B cell (primary cell): Measurements from ENCODE around the gene KRT33A. TPM values are rescaled to one million over a fixed set of nuclear protein-coding genes. Genes with fewer than 3 reads are reported as not detected.

ENCODE experiments used
- ATAC-seq: fragments of 200-7000 bp; cut with Tn5 transposase; one replicate; pipeline ENCODE4 v1.10.0; 2021; ENCODE audit warnings: low read depth, mild to moderate bottlenecking, moderate number of reproducible peaks, moderate library complexity
- CTCF ChIA-PET: fragments of 350-600 bp; sonication (Branson Sonifier 250); formaldehyde crosslinking; loops from one replicate; lab custom pipeline; 2021; ENCODE audit warnings: antibody characterized with exemption, inconsistent platforms; lab: Charles Lee
- POLR2A ChIA-PET: fragments of 350-600 bp; sonication (Branson Sonifier 250); formaldehyde crosslinking; loops from one replicate; lab custom pipeline; 2021; ENCODE audit warnings: antibody characterized with exemption; lab: Charles Lee
- DNase-seq: peaks from one replicate; pipeline ENCODE4 v3.0.0; 2013
- H2AFZ ChIP-seq: 2 replicates; pipeline ENCODE4 v1.6.1; 2012; ENCODE audit warnings: mild to moderate bottlenecking, low read depth, low read length; ENCODE audit not compliant: insufficient read depth, poor library complexity, severe bottlenecking
- H3K27ac ChIP-seq, 2 donors: 1 replicate in 1 of 2; 2 replicates in 1 of 2; pipeline ENCODE4 v1.5.1; 2012 to 2013; ENCODE audit warnings: low read length in 2 of 2, mild to moderate bottlenecking in 2 of 2, moderate library complexity in 1 of 2
- H3K27me3 ChIP-seq, 4 experiments: fragments of 200-600 bp in 1 of 4; sonication (generic) in 1 of 4; replicated peaks in 1 of 4; 1 replicate in 2 of 4; 2 replicates in 2 of 4; pipeline versions ENCODE4 v1.6.1 to v1.7.0; 2013 to 2016; ENCODE audit warnings: low read length in 3 of 4, mild to moderate bottlenecking in 2 of 4, mixed read lengths in 1 of 4, moderate library complexity in 1 of 4; ENCODE audit not compliant: insufficient read depth in 4 of 4, control insufficient read depth in 3 of 4; ENCODE audit errors: control extremely low read depth in 1 of 4
- H3K36me3 ChIP-seq, 2 experiments: replicated peaks in 1 of 2; 1 replicate in 1 of 2; 2 replicates in 1 of 2; pipeline versions ENCODE4 v1.6.1 to v1.7.1; 2013; ENCODE audit warnings: low read length in 1 of 2; ENCODE audit not compliant: insufficient read depth in 2 of 2, control insufficient read depth in 1 of 2; ENCODE audit errors: control extremely low read depth in 1 of 2, extremely low read depth in 1 of 2
- H3K4me1 ChIP-seq, 2 donors: fragments of 200-600 bp in 1 of 2; sonication (generic) in 1 of 2; 1 replicate in 1 of 2; 2 replicates in 1 of 2; pipeline versions ENCODE4 v1.5.1 to v1.6.1; 2013 to 2017; ENCODE audit warnings: low read length in 2 of 2; ENCODE audit not compliant: control insufficient read depth in 2 of 2, insufficient read depth in 2 of 2
- H3K4me2 ChIP-seq: replicated peaks from 2 replicates; pipeline ENCODE3; 2012; ENCODE audit warnings: mild to moderate bottlenecking, low read depth, low read length; ENCODE audit not compliant: poor library complexity, severe bottlenecking
- H3K4me3 ChIP-seq, 5 experiments: fragments of 200-600 bp in 1 of 5; sonication (generic) in 1 of 5; 1 replicate in 3 of 5; 2 replicates in 2 of 5; pipeline versions ENCODE4 v1.5.1 to v1.7.0; 2011 to 2016; ENCODE audit warnings: low read length in 4 of 5, mild to moderate bottlenecking in 4 of 5, low read depth in 2 of 5, control low read depth in 1 of 5, moderate library complexity in 1 of 5; ENCODE audit not compliant: insufficient read depth in 1 of 5; ENCODE audit errors: control extremely low read depth in 1 of 5, extremely low read depth in 1 of 5
- H3K79me2 ChIP-seq: fragments of 200-600 bp; sonication (generic); one replicate; pipeline ENCODE4 v1.6.0; 2016; ENCODE audit warnings: low read length; ENCODE audit not compliant: control insufficient read depth, insufficient read depth
- H3K9ac ChIP-seq: fragments of 200-600 bp; sonication (generic); 2 replicates; pipeline ENCODE4 v1.6.1; 2017; ENCODE audit warnings: mild to moderate bottlenecking, low read length, moderate library complexity
- H3K9me3 ChIP-seq, 3 donors: one replicate each; pipeline versions ENCODE4 v1.6.1 to v1.7.1; 2013; ENCODE audit warnings: low read length in 2 of 3; ENCODE audit not compliant: control insufficient read depth in 2 of 3, insufficient read depth in 1 of 3; ENCODE audit errors: control extremely low read depth in 1 of 3
- H4K20me1 ChIP-seq: 2 replicates; pipeline ENCODE4 v1.6.0; 2012; ENCODE audit warnings: mild to moderate bottlenecking, low read length; ENCODE audit not compliant: insufficient read depth, control insufficient read depth, poor library complexity, severe bottlenecking
- H3K27ac Mint-ChIP-seq: one replicate; pipeline ENCODE4 v1.8.0; 2021; ENCODE audit warnings: mixed read lengths
- H3K27me3 Mint-ChIP-seq: one replicate; pipeline ENCODE4 v1.8.0; 2021; ENCODE audit warnings: mixed read lengths
- H3K4me1 Mint-ChIP-seq: one replicate; pipeline ENCODE4 v1.8.0; 2021; ENCODE audit warnings: mixed read lengths
- H3K4me3 Mint-ChIP-seq: one replicate; pipeline ENCODE4 v1.8.0; 2021; ENCODE audit warnings: mixed read lengths
- H3K9me3 Mint-ChIP-seq: one replicate; pipeline ENCODE4 v1.8.0; 2022; ENCODE audit warnings: mixed read lengths; ENCODE audit not compliant: insufficient read depth
- CTCF ChIP-seq: fragments of 200-600 bp; IDR thresholded peaks from one replicate; pipeline ENCODE4 v1.8.0; 2022; ENCODE audit warnings: antibody characterized with exemption, mild to moderate bottlenecking
- EZH2 ChIP-seq: IDR thresholded peaks from 2 replicates; pipeline ENCODE4 v1.6.1; 2012; ENCODE audit warnings: borderline replicate concordance, low read depth, mild to moderate bottlenecking, moderate library complexity, low read length; ENCODE audit not compliant: insufficient read depth, poor library complexity, severe bottlenecking
- WGBS: methylation state at CpG from one replicate; pipeline ENCODE4 v1.1.5; 2013; ENCODE audit warnings: missing lambda C conversion rate; ENCODE audit not compliant: insufficient coverage; 5-methylcytosine and 5-hydroxymethylcytosine counted together
- intact Hi-C: fragments of 100-400 bp; cut with micrococcal nuclease; formaldehyde crosslinking; loops from one replicate; pipeline ENCODE4 v1.10.0; 2022
- polyA plus RNA-seq: library from polyadenylated mRNA; depleted of rRNA; stranded (reverse); fragments of >200 nt; gene quantifications from 2 replicates; pipeline ENCODE4 v1.2.3, GENCODE V29; 2012
- total RNA-seq, 2 donors: library from RNA; stranded (reverse); fragments of 120-200 nt in 1 of 2; gene quantifications; 1 replicate in 1 of 2; 2 replicates in 1 of 2; pipeline versions ENCODE4 v1.2.3 to v1.2.4, GENCODE V29; 2013 to 2022

The KRT33A gene
- total and polyA plus RNA-seq, 2 donors (not counting 1 experiment from before 2014, with no cell fraction given) = not detected

- no peak for TF ChIP-seq EZH2
- no peak for TF ChIP-seq CTCF
These were observed 53.8 kb downstream of the KRT33A start for GRCh38 chr17:41296846-41297245.

More at GRCh38 chr17:41296846-41297245, 53.8 kb downstream of the KRT33A start:
- Mint-ChIP-seq H3K27me3 (peaks cover 21% of the 10 kb centered on the region), H3K4me1 (no peaks in the 10 kb centered on the region), H3K4me3 (no peak overlapping the region), H3K27ac (no peak overlapping the region), H3K9me3 (peaks cover 2% of the 10 kb centered on the region)
- ATAC-seq (no peak), DNase-seq (no peak)
- WGBS = no CpG with 5 or more reads among the region's 1 CpG
- intact Hi-C loops = no loop called here
- POLR2A ChIA-PET = no interaction called here
- Histone ChIP-seq H4K20me1 (no peaks in the 10 kb centered on the region), H3K4me1 (no peaks in the 10 kb centered on the region), H3K27me3 (peaks cover 0 to 2% (median 0%) of the 10 kb centered on the region in 4 experiments), H3K9ac (no peak overlapping the region), H3K4me2 (no peak overlapping the region), H3K79me2 (no peaks in the 10 kb centered on the region), H3K9me3 (no peaks in the 10 kb centered on the region), H3K4me3 (no peak overlapping the region), H3K36me3 (no peaks in the 10 kb centered on the region), H2AFZ (no peak overlapping the region), H3K27ac (no peak overlapping the region)
- CTCF ChIA-PET = no interaction called here

Other genes starting within 250 kb of the KRT33A start
Only the 30 nearest of the 34 such genes appear.
- gene KRTAP4-12, start 226.6 kb downstream of the KRT33A start, total RNA-seq = not detected in 2 replicates
- 0.12 TPM in 1 of 2 replicates, not detected in the other for gene KRTAP4-12, start 226.6 kb downstream of the KRT33A start, polyA plus RNA-seq
- not detected in 2 replicates for gene KRTAP4-6, start 210.3 kb downstream of the KRT33A start, total RNA-seq
- not detected in 2 replicates for gene KRTAP4-6, start 210.3 kb downstream of the KRT33A start, polyA plus RNA-seq
- gene KRTAP4-5, start 201.0 kb downstream of the KRT33A start, total RNA-seq = not detected in 2 replicates
- gene KRTAP4-5, start 201.0 kb downstream of the KRT33A start, polyA plus RNA-seq = not detected in 2 replicates
- gene KRTAP4-4, start 190.1 kb downstream of the KRT33A start, total RNA-seq = not detected in 2 replicates
- not detected in 2 replicates for gene KRTAP4-4, start 190.1 kb downstream of the KRT33A start, polyA plus RNA-seq
- not detected in 2 replicates for gene KRTAP4-3, start 182.6 kb downstream of the KRT33A start, total RNA-seq
- gene KRTAP4-3, start 182.6 kb downstream of the KRT33A start, polyA plus RNA-seq = not detected in 2 replicates
- gene KRTAP4-2, start 172.6 kb downstream of the KRT33A start, total RNA-seq = not detected in 2 replicates
- gene KRTAP4-2, start 172.6 kb downstream of the KRT33A start, polyA plus RNA-seq = not detected in 2 replicates
- gene KRTAP4-1, start 165.9 kb downstream of the KRT33A start, total RNA-seq = not detected in 2 replicates
- gene KRTAP4-1, start 165.9 kb downstream of the KRT33A start, polyA plus RNA-seq = not detected in 2 replicates
- not detected in 2 replicates for gene KRTAP9-1, start 160.9 kb downstream of the KRT33A start, total RNA-seq
- gene KRTAP9-1, start 160.9 kb downstream of the KRT33A start, polyA plus RNA-seq = not detected in 2 replicates
- gene KRTAP9-2, start 124.2 kb downstream of the KRT33A start, total RNA-seq = not detected in 2 replicates
- not detected in 2 replicates for gene KRTAP9-2, start 124.2 kb downstream of the KRT33A start, polyA plus RNA-seq
- gene KRTAP9-3, start 118.4 kb downstream of the KRT33A start, total RNA-seq = not detected in 2 replicates
- not detected in 2 replicates for gene KRTAP9-3, start 118.4 kb downstream of the KRT33A start, polyA plus RNA-seq
- gene KRTAP9-8, start 112.8 kb downstream of the KRT33A start, total RNA-seq = not detected in 2 replicates
- gene KRTAP9-8, start 112.8 kb downstream of the KRT33A start, polyA plus RNA-seq = not detected in 2 replicates
- not detected in 2 replicates for gene KRTAP9-4, start 101.1 kb downstream of the KRT33A start, total RNA-seq
- gene KRTAP9-4, start 101.1 kb downstream of the KRT33A start, polyA plus RNA-seq = not detected in 2 replicates
- gene KRTAP9-9, start 95.4 kb downstream of the KRT33A start, total RNA-seq = not detected in 2 replicates
- gene KRTAP9-9, start 95.4 kb downstream of the KRT33A start, polyA plus RNA-seq = not detected in 2 replicates
- gene KRTAP9-6, start 85.5 kb downstream of the KRT33A start, total RNA-seq = not detected in 2 replicates
- gene KRTAP9-6, start 85.5 kb downstream of the KRT33A start, polyA plus RNA-seq = not detected in 2 replicates
- not detected in 2 replicates for gene KRTAP9-7, start 75.1 kb downstream of the KRT33A start, total RNA-seq
- not detected in 2 replicates for gene KRTAP9-7, start 75.1 kb downstream of the KRT33A start, polyA plus RNA-seq
- not detected in 2 replicates for gene KRTAP29-1, start 48.0 kb downstream of the KRT33A start, total RNA-seq
- 0.43 TPM in 1 of 2 replicates, not detected in the other for gene KRTAP29-1, start 48.0 kb downstream of the KRT33A start, polyA plus RNA-seq
- gene KRTAP16-1, start 41.5 kb downstream of the KRT33A start, total RNA-seq = not detected in 2 replicates
- gene KRTAP16-1, start 41.5 kb downstream of the KRT33A start, polyA plus RNA-seq = 0.16 and 0.20 TPM in 2 replicates
- gene KRTAP17-1, start 35.1 kb downstream of the KRT33A start, total RNA-seq = not detected in 2 replicates
- gene KRTAP17-1, start 35.1 kb downstream of the KRT33A start, polyA plus RNA-seq = not detected in 2 replicates
- not detected in 2 replicates for gene KRT33B, start 19.0 kb upstream of the KRT33A start, total RNA-seq
- not detected in 2 replicates for gene KRT33B, start 19.0 kb upstream of the KRT33A start, polyA plus RNA-seq
- not detected in 2 replicates for gene KRT34, start 31.5 kb upstream of the KRT33A start, total RNA-seq
- gene KRT34, start 31.5 kb upstream of the KRT33A start, polyA plus RNA-seq = not detected in 2 replicates
- not detected in 2 replicates for gene KRT31, start 46.8 kb upstream of the KRT33A start, total RNA-seq
- not detected in 2 replicates for gene KRT31, start 46.8 kb upstream of the KRT33A start, polyA plus RNA-seq
- gene KRT37, start 73.8 kb upstream of the KRT33A start, total RNA-seq = not detected in 2 replicates
- not detected in 2 replicates for gene KRT37, start 73.8 kb upstream of the KRT33A start, polyA plus RNA-seq
- gene KRT38, start 90.2 kb upstream of the KRT33A start, total RNA-seq = not detected in 2 replicates
- gene KRT38, start 90.2 kb upstream of the KRT33A start, polyA plus RNA-seq = not detected in 2 replicates
- gene KRT32, start 116.6 kb upstream of the KRT33A start, total RNA-seq = not detected in 2 replicates
- not detected in 2 replicates for gene KRT32, start 116.6 kb upstream of the KRT33A start, polyA plus RNA-seq
- not detected in 2 replicates for gene KRT35, start 130.3 kb upstream of the KRT33A start, total RNA-seq
- gene KRT35, start 130.3 kb upstream of the KRT33A start, polyA plus RNA-seq = not detected in 2 replicates
- not detected in 2 replicates for gene KRT36, start 139.1 kb upstream of the KRT33A start, total RNA-seq
- gene KRT36, start 139.1 kb upstream of the KRT33A start, polyA plus RNA-seq = not detected in 2 replicates
- gene KRT13, start 154.8 kb upstream of the KRT33A start, total RNA-seq = not detected in 2 replicates
- gene KRT13, start 154.8 kb upstream of the KRT33A start, polyA plus RNA-seq = not detected in 2 replicates
- not detected in 2 replicates for gene KRT15, start 168.1 kb upstream of the KRT33A start, total RNA-seq
- not detected in 2 replicates for gene KRT15, start 168.1 kb upstream of the KRT33A start, polyA plus RNA-seq
- gene KRT19, start 177.5 kb upstream of the KRT33A start, total RNA-seq = not detected in 2 replicates
- gene KRT19, start 177.5 kb upstream of the KRT33A start, polyA plus RNA-seq = not detected in 2 replicates
- not detected in 2 replicates for gene KRT9, start 221.2 kb upstream of the KRT33A start, total RNA-seq
- gene KRT9, start 221.2 kb upstream of the KRT33A start, polyA plus RNA-seq = not detected in 2 replicates